GM21723 (cell line): ENCODE results near the gene PCDH18.
"Not testable (repeated sequence)": the region's sequence is repeated elsewhere in the genome, so short reads cannot be mapped to it uniquely, and the experiment has no call there.

Source experiments
- ATAC-seq: cut with Tn5 transposase; IDR thresholded peaks from one replicate; pipeline ENCODE4 v1.9.1; 2021; ENCODE audit warnings: mild to moderate bottlenecking, moderate library complexity; ENCODE audit not compliant: unreplicated experiment

PCDH18 gene

GRCh38 chr4:137531986-137532868 is at the start of gene PCDH18:
PCDH18 (minus strand) TSS chr4:137532494; CDS start chr4:137532088, 406 bp downstream.
- no peak for ATAC-seq

- ATAC-seq = no peak
Measured at GRCh38 chr4:137576446-137576845, 44.2 kb upstream of the PCDH18 start.

GRCh38 chr4:137572647-137573046 is 40.4 kb upstream of the PCDH18 start:
- ATAC-seq = no peak

GRCh38 chr4:137572163-137572562 is 39.9 kb upstream of the PCDH18 start:
- no peak for ATAC-seq

GRCh38 chr4:137559801-137560200 is 27.5 kb upstream of the PCDH18 start:
- no peak for ATAC-seq

GRCh38 chr4:137558951-137559350 is 26.7 kb upstream of the PCDH18 start:
- ATAC-seq = no peak

- ATAC-seq = no peak
Measured at GRCh38 chr4:137545461-137545861, 13.2 kb upstream of the PCDH18 start.

GRCh38 chr4:137543648-137544047 is 11.4 kb upstream of the PCDH18 start:
- ATAC-seq = no peak

GRCh38 chr4:137543198-137543597 is 10.9 kb upstream of the PCDH18 start:
- no peak for ATAC-seq

- ATAC-seq = no peak
Measured at GRCh38 chr4:137541876-137542646, 9.8 kb upstream of the PCDH18 start.

- no peak for ATAC-seq
Measured at GRCh38 chr4:137541181-137541580, 8.9 kb upstream of the PCDH18 start.

- no peak for ATAC-seq
Measured at GRCh38 chr4:137540356-137540755, 8.1 kb upstream of the PCDH18 start.

GRCh38 chr4:137538526-137538925 is 6.2 kb upstream of the PCDH18 start:
- no peak for ATAC-seq

- ATAC-seq = not testable (repeated sequence)
Measured at GRCh38 chr4:137537807-137538206, 5.5 kb upstream of the PCDH18 start.

GRCh38 chr4:137536789-137537561 is 4.7 kb upstream of the PCDH18 start:
- no peak for ATAC-seq

- no peak for ATAC-seq
Measured at GRCh38 chr4:137535718-137536117, 3.4 kb upstream of the PCDH18 start.

GRCh38 chr4:137534516-137534915 is 2.2 kb upstream of the PCDH18 start:
- ATAC-seq = no peak

GRCh38 chr4:137533855-137534254 is 1.6 kb upstream of the PCDH18 start:
- ATAC-seq = no peak

- no peak for ATAC-seq
Measured at GRCh38 chr4:137532869-137533236, 559 bp upstream of the PCDH18 start.

- ATAC-seq = no peak
Measured at GRCh38 chr4:137531168-137531985, 917 bp downstream of the PCDH18 start.
